Central memory CD4-positive, alpha-beta T cell (primary cell): ENCODE results near the gene MYO7A.
"Not testable (repeated sequence)": the region's sequence is repeated elsewhere in the genome, so short reads cannot be mapped to it uniquely, and the experiment has no call there.

Experiments used
- DNase-seq: peaks from one replicate; pipeline ENCODE4 v3.0.0; 2022

Gene MYO7A

DNA sequence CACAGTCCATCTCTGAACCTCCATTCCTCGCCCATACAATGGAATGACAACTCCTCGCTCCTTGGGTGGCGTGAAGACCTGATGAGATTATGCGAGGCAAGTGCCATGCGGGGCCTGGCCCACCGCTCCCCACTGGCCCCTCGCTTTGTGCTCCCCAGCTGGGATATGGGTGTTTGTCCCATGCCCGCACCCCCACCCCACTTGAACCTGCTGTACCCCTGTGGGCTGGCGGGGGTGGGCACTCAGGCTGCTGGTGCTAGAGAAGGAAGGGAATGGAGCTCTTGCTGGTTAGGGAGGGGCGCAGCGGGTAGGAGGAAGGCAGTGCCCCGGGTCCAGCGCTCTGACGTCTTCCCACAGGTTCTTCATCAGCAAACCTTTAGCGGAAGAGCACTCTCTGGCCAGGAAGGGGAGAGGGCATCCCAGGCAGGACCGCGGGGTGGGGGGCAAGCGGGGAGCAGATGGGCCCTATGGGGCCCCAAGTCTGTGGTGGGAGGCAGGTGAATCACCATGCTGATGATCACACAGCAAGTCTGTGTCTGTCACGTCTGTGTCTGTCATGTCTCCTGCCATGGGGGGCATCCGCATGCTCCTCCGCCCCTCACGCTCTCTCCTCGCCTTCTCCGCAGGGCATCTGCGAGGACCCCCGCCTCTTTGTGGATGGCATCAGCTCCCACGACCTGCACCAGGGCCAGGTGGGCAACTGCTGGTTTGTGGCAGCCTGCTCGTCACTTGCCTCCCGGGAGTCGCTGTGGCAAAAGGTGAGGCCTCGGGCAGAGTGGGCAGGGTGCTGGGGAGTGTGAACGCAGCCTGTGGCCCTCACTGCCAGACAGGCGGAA is 34.8 kb upstream of the MYO7A start:
- no peak for DNase-seq

DNA sequence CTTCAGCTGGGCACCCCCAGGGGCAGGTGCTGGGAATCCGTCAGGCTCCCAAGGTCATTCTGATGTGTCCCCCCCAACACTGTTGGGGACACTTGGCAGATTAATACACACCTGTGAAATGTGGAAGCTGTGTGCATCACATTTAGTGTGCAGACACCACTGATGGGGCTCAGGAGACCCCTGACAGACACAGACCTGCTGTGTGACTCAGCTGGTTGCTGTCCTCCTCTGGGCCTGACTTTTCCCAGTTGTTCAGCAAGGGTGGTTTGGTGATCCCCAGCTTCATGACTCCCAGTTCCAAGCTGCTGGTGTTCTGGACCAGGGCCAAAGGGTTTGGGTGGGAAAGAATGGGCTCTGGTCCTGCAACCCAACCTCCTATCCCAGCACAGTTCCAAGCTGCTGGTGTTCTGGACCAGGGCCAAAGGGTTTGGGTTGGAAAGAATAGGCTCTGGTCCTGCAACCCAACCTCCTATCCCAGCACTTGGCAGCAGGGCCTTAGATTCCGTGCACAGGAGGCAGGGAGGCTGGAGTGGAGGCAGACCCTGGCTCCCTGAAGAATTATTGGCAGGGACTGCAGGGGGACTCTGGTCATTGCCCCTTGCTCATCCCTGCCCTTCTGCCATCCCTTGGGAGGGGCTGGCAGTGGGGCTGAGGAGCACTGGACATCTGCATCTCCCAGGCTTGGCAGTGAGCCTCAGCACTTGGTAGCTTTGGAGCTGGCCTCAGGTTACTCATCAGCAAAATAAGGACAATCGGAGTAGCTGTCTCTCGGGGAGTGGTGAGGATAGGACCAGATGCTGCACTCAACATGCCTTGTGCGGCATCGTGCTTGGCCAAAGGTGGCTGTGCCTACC is 33.8 kb upstream of the MYO7A start:
- no peak for DNase-seq

DNA sequence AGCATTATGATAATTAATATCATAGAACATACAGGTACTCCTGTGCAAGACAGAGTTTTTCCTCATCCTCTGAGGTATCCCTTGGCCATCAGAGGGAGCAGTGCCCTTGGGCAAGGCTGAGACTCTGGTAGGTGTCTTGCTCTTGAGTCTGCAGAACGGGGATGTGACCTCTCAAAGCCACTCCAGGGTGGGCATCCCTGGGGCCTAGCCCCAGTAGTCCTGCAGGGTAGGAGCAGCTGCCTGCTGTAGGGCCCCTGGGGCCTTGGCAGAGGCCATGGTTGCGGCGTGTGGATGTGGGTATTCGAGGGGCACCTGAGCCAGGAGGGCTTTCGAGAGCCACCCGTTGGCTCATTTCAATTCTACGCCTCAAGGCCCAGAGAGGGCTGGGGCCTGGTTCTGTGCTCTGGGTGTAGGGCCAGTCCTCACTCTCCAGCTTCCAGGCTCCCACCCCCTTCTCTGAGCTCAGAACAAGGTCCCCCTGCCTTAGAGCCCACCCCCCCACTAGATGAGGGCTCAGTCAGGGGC is 33.1 kb upstream of the MYO7A start:
- no peak for DNase-seq

DNA sequence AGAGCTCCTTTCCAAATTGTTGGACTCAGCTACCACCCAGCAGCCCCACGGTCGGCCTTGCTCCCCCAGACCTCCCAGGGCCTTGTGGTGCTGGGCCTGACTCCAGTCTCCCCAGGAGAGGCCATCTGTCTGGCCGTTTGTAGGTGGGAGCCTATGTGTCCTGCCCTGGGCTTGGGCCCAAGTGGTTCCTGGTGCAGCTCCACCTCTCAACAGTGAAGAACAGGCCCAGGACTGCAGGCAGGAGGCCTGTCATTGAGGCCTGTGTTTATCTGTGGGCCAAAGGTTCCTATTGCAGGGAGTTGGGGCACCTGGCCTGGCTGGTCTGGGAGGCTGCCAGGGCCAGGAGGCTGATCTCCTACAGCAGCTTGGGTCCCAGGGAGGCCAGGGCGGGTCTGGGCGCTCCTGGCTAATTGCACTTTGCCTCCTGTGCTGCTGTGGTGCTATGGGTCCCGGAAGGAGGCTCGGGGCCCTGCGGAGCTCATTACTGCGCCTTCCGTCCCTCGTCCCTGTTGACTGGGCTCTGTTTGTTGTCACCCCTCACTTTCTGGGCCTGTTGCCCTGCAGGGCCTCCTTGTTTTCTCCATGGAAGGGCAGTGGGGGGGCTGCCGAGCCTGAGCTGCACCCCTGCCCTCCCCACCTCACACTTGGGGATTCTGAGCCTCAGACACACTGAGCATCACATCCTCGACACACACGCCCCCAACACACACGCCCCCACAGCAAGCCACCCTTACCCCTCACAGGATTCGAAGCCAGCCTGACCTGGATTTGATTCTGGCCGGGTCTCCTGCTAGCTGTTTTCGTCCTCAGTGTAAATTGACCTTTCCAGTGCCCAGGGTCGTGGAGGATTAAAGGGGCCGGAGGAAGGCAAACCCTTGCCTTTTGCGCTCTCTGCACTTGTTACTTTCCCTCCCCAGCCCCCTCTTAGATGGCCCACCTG is 32.2 kb upstream of the MYO7A start:
- no peak for DNase-seq

DNA sequence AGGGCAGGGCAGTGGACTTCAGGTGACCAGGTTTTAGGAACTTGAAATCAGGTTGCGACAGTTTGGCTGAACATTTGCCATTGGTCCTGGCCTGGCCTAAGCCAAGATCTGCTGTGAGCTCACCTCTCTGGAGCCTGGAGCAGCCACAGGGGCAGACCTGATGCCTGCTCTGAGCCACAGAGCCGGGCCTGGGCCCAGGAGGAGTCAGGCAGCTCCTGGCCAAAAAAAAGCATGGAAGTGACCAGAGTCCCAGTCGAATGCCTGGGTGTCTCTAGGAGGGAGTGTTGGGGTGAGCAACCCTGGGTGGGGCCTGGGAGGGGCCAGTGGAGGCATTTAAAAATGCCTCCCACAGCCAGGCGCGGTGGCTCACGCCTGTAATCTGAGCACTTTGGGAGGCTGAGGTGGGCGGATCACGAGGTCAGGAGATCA is 31.4 kb upstream of the MYO7A start:
- DNase-seq = no peak

DNA sequence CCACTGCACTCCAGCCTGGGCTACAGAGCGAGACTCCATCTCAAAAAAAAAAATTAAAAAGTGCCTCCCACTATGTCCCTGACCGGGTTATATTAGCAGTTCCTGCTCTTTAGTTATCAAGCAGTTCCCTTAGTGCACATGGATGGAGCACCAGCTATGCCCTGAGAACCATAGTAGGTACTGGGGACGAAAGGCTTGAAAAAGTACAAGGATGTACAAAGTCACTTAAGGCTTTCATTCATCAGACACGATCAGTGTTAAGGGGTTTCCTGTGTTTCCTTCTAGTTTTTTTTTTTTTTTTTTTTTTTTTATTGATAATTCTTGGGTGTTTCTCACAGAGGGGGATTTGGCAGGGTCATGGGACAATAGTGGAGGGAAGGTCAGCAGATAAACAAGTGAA is 30.9 kb upstream of the MYO7A start:
- DNase-seq = not testable (repeated sequence)

DNA sequence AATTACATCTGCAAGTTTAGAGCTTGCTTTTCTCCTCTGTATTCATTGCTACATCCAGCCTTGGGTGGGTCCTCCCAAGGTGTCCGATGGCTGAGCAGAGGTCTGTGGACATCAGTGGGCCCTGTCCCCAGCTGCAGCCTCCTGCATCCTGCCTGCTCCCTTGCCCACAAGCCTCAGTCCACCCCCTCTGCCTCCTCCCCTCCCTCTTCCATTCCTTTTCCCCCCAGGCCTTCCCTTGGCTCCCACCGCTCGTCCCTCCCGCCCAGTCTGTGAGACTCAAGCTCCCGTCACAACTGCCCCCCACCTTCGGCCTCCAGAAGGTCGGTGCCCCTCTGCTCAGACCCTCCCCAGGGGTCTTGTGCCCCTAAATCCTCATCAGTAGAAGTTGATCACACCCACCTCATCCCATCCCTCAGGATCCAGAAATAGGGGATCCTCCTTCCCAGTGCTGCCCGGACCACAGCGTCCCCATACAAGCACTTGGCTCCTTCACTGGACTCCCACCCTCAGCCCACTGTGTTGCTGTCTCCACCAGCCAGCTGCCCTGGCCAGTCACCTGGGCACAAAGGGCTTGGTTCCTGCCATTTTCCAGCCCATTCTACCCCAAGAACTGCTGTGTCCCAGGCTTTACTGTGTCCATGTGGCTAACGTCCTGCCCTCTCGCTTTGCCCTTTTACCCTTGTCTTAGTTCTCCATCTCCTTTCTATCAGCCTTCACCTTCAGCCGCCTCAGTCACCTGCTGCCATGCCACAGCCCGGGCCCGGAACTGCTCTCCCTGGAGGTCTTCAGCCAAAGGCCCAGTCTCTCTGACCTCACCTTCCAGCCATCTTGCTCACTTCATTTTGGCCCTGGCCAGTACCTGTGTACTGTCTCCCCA is 27.6 kb upstream of the MYO7A start:
- no peak for DNase-seq

DNA sequence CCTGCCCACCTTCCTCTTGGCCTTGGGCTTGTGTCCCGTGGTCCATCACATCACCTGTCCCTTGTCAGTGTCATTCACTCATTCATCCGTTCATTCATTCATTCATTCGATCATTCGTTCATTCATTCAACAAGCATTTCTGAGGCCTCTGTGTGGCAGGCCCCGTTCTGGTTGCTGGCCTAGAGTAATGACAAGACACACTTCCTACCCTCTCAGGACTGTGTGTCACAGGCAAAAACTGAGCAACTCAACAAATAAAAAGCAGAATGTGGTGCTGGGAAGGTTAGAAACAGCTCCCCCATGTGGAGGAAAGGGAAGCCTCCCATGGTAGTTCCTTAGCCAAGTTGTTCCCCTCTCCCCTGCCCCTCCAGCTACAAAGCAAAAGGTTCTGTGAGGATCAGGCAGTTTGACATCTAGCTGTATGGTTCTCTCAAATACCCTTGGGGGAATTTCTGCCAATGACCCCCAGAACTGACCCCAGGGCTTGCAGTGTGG is 27.0 kb upstream of the MYO7A start:
- DNase-seq = no peak

DNA sequence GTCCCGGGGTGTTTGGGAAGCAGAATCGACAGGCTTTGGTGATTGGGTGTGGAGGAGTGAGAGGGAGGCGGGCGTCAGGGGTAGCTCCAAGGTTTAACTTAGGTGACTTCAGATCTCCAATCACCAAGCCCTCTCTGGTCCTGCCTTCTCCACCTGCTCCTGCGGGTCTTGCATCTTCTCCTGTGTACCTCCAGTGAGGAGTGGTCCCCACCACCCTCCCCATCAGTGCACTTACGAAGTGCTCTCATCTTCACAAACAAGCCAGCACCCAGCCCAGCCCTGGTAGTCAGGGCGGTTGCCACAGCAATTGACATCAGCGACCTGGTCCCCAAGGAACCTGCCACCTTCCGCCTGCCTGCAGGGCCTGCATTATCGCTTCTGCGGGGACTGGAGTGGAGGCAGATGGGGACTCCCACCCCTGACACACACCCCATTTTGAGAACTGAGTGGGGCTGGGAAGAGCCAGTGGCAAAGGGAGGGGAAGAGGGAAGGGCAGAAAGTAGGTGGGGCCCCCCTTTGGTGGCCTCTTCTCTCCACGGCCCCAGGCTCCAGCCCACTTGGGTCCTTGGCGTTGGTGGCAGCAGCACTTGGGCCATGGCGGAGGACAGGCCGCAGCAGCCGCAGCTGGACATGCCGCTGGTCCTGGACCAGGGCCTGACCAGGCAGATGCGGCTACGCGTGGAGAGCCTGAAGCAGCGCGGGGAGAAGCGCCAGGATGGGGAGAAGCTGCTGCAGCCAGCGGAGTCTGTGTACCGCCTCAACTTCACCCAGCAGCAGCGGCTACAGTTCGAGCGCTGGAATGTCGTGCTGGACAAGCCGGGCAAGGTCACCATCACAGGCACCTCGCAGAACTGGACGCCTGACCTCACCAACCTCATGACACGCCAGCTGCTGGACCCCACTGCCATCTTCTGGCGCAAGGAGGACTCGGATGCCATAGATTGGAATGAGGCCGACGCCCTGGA is 25.5 kb upstream of the MYO7A start, which contains the start of gene OMP:
Gene OMP (plus strand): TSS at position 595 of the 965 bp plus-strand sequence. CDS start 0 bp downstream, at position 595.
- no peak for DNase-seq

DNA sequence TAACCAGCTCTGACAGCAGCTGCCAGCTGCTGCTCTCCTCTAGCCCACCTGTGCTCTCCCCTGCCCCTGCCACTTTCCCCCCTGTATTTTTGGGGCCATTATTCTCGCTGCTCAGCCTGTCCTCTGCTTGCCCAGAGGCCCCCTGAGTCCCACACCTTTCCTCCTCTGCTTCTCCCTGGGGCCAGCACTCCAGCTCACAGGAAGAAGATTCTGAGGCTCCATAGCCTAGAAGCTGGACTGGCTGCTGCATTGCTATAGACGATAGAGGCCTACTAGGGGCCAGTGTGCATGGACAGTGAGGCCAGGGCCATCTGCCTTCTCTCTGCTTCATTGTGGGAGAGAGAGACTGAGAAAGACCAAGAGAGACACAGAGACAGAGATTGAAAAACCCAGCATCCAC is 24.7 kb upstream of the MYO7A start:
- no peak for DNase-seq

DNA sequence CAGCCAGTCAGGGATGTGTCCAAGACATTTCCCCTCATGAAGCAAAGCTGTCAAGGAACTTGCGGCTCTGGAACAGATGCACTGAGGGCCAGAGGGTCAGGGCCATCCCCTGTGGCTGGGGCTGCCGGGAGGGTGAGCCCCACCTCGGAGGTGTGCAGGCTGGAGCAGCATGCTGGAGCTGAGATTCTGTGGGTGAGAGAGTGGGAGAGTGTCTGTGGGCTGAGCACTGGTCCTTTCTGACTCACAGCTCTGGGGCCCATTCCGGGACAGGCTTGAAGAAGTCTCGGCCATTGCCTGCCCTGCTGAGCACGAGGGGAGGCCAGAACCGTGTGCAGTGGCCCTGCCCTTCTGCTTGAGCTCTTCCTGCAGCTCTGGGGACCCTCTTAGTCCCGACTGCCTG is 23.3 kb upstream of the MYO7A start:
- DNase-seq = no peak

DNA sequence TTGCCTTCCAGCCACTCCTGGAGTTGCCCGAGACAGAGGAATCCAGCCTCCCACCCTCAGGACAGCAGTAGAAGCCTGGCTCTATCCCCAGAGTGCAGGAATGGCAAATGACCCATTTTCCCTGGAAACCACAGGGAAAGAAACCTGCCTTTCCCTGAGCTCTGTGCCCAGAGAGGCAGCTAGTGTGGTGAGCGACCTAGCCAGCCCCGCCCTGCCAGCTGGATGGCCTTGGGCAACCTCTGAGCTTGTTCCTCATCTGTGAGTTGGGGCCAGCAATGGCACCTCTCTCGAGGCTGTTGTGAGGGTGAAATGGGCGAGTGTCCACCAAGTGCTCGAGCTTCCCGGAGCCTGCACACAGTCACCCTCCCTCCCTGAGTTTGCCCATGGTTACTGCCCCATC is 21.7 kb upstream of the MYO7A start:
- no peak for DNase-seq

DNA sequence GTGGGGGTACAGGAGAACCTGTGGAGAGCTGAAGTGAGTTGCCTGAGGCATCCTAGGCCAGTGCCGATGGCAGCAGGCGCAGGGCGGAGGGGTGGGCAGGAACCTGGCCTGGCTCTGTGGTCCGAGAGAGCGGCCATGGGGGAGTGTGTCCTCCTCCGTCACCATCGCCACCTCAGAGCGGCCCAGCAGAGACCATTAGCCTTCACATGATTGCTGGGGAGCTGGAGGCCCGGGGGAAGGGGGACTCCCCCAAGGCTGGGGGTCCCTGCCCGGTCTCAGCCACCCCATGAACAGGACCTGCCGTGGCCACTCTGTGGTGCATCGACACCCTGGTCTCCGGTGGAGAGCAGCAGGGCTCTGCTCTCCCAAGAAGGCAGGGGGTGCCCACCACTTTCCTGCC is 21.3 kb upstream of the MYO7A start:
- no peak for DNase-seq

DNA sequence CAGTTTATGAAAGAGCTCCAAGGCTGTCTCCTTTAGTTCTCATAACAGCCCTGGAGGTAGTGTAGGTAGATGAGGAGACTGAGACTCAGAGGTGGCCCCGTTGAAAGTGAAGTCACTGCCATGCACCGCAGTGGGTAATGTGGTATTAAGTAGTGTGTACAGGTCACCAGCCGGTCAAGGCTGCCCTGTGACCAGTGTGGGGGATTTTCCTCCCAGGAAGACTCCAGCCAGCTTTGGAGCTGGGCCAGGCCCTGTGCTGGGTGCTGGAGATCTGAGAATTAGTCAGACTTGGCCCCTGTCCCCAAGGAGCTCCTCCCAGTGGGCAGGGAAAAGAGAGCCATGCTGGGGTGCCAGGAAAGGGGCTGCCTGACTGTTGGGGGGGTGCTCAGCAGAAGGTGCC is 20.1 kb upstream of the MYO7A start:
- DNase-seq = no peak

DNA sequence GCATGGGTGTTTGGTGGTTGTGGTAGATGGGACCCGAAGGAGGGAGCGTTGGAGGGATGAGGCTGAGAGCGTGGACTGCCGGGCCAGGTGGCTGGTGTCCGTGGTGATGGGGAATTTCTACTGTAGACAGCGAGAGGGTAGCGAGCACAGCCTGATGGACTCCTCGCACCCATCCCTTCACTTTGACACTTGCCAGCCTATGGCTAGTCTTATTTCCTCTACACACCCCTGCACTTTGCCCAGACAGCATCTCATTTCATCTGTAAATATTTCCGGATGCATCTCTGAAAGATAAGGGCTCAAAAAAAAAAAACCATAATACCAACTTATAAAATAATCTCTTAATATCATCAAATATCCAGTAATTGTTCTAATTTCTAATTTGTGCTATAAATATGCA is 19.6 kb upstream of the MYO7A start:
- DNase-seq = no peak

DNA sequence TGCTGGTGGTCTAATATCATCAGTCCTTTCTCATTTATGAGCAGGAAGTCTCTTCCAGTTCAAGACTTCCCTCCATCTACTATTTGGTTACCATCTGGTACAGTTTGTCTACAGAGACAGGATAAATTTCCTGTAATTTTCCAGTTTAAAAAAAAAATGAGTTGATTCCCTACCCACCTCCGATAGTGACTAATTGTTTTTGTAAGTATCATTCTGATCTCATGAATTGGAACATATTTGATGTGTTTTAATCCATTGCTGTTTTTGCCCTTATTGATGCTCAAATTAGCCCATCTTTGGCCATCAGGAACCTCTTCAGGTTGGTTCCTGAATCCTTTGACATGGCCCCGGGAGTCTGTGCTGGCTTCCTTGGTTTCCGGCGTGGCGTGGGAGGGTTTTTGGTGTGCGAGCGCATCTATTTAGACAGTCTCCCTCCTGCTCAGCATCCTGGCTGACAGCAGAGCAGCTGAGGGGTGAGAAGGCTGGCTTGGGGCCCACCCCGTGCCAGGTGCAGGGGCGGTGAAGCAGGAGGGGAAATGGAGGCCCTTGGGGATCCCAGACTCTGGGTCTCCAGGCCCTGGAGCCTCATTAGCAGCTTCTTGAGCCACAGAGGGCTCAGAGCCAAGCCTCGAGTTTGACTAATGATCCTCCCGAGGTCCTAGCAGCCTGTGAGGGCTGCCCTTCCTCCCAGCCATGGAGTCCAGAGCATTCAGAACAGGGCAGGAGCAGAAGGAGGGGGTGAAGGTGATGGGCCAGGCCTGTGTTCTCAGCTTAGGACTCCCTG is 18.6 kb upstream of the MYO7A start:
- DNase-seq = no peak

DNA sequence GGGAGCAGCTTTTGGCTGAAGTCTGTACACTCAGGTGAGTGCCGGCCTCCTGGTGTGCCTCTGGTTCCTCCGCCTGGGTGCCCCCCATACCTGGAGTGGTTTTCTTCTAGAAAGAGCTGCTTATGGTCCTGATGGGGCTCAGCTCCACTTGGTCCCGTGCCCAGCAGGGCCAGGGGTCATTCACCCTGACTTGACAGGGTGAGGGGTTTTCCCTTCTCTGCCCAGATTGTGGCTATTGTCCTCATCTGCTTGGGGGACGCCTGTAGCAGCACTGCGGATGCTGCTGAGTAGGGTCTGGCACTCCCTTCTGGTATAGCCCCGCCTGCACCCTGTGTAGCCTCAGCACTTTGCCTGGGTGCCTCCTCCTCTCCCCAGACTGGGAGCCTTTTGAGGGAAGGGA is 17.2 kb upstream of the MYO7A start:
- no peak for DNase-seq

DNA sequence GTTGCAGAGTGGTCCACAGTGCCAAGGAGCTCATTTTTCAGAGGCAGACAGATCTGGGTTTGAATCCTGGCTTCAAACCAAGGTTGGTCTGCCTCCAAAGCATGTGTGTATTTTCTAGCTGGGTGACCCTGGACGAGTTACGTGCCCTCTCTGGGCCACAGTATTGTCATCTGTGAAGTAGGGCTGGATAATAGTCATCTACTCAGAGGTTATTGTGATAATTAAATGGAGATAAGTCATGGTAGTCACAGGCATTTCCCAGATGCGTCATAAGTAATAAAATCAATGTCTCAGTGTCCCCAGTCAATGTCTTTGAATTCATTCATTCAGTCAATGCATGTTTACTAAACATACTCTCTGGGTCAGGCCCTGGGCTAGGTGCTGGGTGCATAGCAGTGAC is 16.8 kb upstream of the MYO7A start:
- DNase-seq = no peak

DNA sequence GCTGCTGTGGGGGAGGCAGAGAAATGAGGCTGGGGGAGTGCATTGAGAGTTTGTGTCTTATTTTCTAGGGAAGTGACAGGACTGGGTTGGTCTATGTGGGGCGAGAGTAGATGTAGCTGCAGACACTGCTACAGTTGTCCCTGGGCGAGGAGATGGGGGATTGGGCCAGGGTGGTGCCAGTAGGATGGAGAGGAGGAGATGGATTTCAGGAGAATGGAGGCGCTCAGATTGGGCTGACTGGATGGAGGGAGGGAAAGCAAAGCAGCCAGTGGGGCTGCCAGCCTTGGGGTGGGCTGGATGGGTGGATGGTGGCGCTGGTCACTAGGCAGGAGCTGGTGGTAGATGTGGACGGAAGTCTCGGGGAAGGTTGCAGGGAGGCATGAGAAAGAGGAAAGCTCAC is 16.1 kb upstream of the MYO7A start:
- no peak for DNase-seq
